NCI-H2227 (cell line): ENCODE results near the gene NPAS3.
A peak's percentile ranks its signal among the peaks of the same experiment; 100 is the strongest.

Source experiments
- DNase-seq: peaks from one replicate; lab custom pipeline; 2025; ENCODE audit not compliant: unreplicated experiment; lab: John Stamatoyannopoulos, UW

The NPAS3 gene

GRCh38 chr14:33414041-33414440 lies 475.4 kb downstream of the NPAS3 start:
- DNase-seq, result no peak

GRCh38 chr14:33420051-33420627 lies 481.5 kb downstream of the NPAS3 start:
- no peak for DNase-seq

GRCh38 chr14:33430414-33431035 lies 491.8 kb downstream of the NPAS3 start:
- no peak for DNase-seq

GRCh38 chr14:33432407-33433023 lies 493.8 kb downstream of the NPAS3 start:
- DNase-seq, result peak; percentile 29

DNA sequence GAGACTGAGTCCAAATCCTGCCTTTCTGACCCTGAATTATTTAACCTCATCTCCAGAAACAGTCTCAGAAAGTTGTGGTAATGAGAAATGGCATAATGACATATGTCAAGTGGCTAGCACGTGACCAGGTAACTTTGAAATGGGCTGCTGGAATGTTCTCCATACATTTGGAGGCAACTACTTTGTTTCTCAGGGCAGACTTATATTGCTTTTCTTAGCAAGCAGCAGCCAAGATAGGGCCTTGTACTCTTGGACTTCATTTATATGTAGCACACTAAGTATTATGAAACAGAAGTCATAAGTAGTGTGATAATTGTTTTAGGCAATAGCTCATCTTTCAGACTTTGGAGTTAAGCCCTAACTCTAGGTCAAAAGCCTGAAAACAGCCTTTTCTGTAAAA lies 494.7 kb downstream of the NPAS3 start:
- DNase-seq, result no peak

DNA sequence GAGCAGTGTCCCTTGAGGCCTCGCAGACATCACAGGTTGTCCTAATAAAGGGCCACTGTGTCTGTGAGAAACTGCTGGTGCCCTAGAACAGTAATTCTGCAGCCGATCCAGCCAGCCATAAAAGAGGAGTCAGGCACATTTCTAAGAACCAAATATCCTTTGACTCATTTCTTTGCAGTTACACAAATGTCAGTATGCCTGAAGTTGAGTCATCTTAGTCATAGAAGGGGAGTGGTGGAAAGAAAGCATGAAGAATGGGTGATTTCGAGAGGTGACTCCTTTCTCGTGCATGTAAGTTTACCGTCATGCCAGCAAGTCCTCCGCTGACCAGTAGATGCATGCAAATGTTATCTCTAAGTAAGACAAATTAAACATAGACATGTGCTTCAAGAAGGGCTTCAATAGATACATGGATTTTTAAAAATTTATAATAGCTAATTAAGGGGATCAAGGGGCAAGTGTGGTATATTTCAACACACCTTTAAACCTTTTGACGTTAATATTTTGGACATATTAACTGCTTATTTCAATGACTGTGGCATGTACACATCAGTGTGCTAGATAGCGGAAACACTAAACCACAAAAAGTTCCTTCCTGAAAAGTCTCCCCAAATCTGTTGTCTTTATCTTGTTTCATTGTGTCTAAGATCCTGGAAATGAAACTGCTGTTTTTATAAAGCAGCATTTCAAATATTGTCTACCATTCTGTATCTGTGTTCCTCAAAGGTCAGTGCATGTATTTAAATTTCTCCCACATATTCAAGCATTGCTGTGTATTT lies 497.4 kb downstream of the NPAS3 start:
- no peak for DNase-seq

DNA sequence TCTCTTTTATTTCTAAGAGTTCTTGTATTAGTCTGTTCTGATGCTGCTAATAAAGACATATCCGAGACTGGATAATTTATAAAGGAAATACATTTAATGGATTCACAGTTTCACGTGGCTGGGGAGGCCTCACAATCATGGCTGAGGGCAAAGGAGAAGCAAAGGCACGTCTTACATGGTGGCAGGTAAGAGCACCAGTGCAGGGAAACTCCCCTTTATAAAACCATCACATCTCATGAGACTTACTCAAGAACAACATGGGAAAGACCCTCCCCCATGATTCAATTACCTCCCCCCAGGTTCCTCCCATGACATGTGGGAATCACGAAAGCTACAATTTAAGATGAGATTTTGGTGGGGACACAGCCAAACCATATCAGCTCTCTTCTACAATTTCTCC lies 503.0 kb downstream of the NPAS3 start:
- no peak for DNase-seq

DNA sequence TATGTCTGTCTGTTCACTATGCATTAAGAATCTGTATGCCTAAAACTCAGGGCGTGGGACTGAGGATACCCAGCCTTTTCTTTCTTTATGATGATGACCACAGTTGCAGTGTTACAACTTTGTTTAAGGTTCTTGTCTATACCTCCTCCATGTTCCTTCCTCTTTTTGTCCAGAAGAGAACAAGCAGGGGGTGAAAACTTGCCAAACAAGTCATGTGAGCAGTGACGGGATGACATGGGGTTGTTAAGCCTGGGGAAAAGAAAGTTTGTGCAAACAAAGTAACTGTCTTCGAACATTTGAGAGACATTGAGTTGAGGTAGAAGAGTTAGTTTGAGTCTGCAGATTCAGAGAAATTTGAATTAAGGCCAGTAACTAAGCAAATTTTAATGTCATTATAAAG lies 505.5 kb downstream of the NPAS3 start:
- DNase-seq, result no peak

- peak; percentile 20 for DNase-seq
Observed at GRCh38 chr14:33449268-33449667, 510.6 kb downstream of the NPAS3 start.

- no peak for DNase-seq
Observed at GRCh38 chr14:33449703-33450395, 511.2 kb downstream of the NPAS3 start.

DNA sequence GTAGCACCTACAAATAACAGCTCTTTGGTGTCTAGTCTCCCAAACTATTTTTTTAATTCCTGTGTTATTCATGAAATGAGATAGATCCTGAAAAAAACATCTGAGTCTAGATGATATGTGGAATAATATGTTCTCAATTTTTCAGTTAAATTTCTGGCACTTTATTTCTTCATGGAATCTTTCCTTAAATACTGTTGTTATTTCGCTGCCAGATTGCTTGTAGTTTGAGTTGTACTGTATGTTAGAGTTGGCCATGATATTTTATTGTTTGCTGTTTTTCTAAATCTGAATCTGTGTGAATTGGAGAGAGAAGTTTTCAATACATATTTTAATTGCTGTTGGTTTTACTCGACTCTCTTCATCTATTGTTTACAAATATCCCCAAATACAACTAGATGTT lies 511.7 kb downstream of the NPAS3 start:
- DNase-seq, result no peak

DNA sequence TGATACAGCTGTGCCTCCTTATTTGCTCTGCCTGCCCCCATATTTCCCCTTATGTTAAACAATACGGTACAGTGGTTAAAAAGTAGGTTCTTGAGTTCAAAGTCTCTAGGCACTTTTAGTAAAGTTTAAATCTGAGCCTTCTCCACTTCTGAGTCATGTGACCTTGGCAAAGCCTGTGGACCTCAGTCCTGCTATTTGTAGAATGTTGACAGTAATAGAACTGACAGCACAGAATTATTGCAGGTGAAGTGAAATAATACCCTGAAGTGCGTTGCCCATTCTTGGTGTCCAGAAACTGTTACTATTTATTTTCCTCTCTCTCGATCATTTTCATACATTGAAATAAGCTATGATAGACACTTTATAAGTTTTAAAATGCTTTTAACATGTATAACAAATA lies 512.5 kb downstream of the NPAS3 start:
- DNase-seq, result no peak

DNA sequence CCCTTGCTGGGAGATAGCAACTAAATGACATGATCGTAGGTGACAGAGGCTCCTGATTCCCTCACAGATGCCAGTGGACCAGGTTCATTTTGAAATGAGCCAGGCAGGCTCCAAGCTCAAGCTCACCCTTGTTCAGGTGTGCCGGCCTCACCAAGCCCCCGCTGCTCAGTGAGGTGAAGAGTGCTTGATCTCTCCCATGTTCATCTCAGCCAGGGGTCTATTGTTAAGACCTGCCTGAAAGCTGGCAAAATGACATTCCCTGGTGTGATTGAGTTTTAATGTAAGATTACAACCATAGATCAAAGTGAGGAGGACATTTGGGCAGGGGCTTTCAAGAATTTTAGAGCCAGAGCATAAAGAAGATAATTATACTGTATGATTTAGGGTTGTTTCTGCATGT lies 514.3 kb downstream of the NPAS3 start:
- DNase-seq, result peak; percentile 91

DNA sequence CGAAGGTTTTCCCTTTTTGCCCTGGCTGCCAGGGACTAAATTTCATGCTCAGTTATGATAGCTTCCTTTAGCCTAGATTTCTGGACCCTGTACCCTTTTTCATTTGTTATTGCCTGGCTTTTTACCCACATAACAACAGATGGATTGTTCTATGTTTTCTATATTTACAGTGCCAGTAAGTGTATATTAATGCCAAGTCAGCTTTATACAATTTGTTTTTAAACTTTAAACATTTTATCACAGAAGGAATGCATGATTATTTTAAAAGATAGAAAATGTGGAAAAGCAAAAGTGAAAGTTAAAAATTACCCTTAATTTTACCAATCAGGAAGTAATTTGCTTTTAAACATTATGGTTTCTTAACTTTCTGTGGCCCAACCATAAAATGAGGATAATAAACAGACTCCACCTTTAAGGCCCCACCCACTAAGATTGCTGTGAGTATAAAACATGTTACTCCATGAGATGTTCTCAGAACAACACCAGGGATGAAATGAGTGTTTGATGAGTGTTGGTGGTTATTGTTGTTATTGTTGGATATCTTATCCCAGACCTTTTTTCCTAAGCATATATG lies 515.4 kb downstream of the NPAS3 start:
- DNase-seq, result no peak

DNA sequence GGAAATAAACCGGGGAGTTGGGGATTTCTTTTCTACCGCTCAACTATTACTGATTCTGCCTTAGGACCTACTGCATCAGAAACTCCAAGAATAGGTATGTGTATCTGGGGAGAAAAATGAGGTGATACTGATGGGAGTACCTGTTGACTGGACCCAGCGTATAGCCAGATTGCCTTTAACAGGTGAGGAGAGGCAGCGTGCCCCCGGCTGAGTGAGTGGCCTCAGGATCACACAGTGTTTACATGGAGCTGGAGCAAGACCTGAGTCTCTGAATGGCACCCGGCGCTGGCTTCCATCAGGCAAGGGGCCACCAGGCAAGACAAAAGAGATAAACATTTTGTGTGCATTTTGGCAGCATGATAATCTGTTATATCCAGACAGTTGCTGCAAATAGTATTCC lies 516.0 kb downstream of the NPAS3 start:
- DNase-seq, result no peak

GRCh38 chr14:33455654-33456345 lies 517.1 kb downstream of the NPAS3 start:
- no peak for DNase-seq

DNA sequence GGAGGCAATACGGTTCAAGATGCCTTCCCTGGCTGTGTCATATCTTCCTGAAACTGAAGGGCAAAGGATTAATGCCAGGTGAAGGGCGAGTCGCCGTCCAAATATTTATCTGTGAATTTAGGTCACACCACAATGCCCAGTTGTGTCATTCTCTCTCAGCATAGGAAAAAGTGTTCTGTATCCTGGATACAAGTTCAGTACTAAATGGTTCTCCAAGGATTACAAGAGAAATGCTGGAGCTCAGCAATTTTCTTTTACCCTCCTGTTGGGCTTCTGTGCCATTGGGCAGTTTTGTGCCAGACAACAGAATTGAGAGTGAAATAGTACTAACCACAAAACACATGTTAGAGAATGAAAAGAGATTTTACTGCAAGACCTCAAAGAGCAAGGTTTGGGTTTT lies 518.3 kb downstream of the NPAS3 start:
- DNase-seq, result no peak

- no peak for DNase-seq
Observed at GRCh38 chr14:33457617-33458016, 518.9 kb downstream of the NPAS3 start.

- no peak for DNase-seq
Observed at GRCh38 chr14:33460164-33460563, 521.5 kb downstream of the NPAS3 start.

GRCh38 chr14:33461036-33461435 lies 522.4 kb downstream of the NPAS3 start:
- DNase-seq, result no peak
